CD4-positive, alpha-beta T cell treated with Interleukin-15 for 4 hours (primary cell): ENCODE results near the gene RCL1.
"Not testable (repeated sequence)": the region's sequence is repeated elsewhere in the genome, so short reads cannot be mapped to it uniquely, and the experiment has no call there.

Source experiments
- DNase-seq: peaks from one replicate; pipeline ENCODE4 v3.0.0-alpha.2; 2020; ENCODE audit warnings: low spot score

Gene RCL1

DNA sequence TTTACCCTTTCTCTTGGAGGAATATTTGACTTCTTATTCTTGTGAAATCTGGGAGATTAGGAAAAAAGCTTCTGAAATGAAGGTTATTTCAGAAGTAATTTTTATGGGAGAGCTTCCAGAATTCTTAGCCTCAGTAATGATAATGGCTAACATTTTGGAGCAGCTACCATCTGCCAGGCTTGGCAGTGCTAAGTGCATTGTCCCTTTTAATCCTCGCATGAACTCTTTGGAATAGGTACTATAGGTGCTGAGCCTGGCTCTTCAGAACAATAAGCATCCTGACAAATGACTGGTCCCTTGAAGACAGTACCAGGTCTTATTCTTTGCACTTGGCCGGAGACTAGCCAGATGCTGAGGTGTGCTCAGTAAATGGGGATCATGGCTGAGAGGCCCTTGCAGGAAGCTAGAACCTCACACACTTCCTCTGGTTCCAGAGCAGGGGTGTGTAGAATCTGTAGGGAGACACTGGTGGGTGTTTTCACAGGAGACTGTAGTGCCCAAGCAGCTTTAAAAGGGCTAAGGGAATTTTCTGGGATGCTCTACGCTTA lies 90.7 kb downstream of the RCL1 start:
- no peak for DNase-seq

DNA sequence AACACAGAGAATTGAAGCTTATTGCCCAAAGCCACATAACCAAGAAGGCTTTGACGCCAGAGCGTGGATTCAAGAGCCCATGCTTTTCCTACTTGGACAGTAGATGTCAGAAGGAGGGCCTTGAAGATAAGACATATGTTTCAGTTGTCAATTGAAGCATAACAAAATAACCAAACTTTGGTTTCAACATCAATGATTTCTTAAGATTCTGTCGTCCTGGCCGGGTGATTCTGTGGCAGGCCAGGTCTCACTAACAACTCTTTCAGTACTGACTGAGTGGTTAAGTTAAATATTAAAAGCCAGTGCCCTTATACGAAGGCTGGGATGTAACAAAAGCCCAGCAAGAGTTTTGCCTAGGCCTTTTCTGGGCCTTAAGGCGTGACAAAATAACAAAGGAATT lies 94.0 kb downstream of the RCL1 start:
- DNase-seq: no peak

DNA sequence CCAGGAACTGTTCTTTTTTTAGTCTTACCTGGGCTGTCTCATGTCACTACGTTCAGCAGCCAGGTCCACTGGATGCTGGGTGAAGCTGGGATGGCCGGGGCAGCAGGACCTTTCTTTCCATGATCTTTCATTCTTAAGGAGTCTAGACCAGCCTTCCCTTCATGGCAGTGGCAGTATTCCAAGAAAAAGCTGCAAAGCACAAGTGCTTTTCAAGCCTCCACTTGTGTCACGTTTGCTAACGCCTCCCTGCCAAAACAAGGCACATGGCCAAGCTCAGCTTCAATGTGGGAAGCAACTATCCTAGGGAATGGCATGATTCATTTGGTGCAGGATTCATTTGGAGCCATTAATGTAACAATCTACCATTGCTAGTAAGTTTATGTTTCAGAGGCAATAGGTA lies 94.8 kb downstream of the RCL1 start:
- no peak for DNase-seq

DNA sequence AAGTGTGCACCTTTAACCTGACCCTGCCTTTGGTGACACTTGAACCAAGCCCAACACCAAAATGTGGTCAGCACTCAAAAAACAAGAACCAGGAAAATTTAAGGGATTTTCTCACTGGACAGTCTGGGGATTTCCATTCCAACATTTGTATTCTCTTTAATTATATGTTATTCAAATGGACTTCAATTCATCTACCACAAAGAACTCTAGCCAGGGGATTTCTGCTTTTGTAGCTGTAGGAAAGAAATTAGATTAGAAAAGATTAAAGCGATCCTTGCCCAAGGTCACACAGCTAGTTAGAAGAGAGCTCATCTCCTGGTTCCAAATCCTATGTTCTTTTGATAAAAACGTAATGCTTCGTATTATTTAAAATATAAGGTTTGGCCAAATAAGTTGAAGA lies 97.5 kb downstream of the RCL1 start:
- DNase-seq: no peak

DNA sequence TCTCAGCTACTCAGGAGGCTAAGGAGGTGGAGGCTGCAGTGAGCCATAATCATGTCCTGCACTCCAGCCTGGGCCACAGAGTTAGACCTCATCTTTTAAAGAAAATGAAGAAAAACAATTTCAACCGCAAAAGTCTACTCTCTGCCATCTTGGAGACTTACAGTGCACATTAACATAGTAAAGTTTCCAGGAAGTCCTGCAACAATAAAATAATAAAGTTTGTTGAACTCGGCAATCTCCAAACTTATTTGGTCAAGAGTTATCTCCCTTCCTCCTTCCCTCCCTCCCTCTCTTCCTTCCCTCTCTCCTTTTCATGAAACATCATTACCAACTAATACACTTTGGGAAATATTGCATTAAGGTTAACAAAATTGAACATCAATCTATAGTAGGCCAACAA lies 98.2 kb downstream of the RCL1 start:
- no peak for DNase-seq

DNA sequence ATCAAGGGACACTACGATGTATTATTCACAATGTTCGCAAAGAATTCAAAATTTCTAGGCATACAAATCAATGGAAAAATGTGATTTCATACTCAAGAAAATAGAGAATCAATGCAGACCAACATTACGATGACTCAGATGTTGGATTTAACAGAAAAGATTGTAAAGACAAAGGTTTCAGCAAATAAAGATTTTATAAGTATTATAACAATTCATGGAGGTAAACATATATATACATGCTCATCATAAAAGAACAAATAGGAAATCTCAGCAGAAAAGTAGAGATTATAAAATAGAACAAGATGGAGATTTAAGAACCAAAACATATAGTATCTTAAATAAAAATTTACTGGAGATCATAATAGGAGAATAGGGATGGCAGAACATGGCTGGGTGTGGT lies 98.9 kb downstream of the RCL1 start:
- no peak for DNase-seq

DNA sequence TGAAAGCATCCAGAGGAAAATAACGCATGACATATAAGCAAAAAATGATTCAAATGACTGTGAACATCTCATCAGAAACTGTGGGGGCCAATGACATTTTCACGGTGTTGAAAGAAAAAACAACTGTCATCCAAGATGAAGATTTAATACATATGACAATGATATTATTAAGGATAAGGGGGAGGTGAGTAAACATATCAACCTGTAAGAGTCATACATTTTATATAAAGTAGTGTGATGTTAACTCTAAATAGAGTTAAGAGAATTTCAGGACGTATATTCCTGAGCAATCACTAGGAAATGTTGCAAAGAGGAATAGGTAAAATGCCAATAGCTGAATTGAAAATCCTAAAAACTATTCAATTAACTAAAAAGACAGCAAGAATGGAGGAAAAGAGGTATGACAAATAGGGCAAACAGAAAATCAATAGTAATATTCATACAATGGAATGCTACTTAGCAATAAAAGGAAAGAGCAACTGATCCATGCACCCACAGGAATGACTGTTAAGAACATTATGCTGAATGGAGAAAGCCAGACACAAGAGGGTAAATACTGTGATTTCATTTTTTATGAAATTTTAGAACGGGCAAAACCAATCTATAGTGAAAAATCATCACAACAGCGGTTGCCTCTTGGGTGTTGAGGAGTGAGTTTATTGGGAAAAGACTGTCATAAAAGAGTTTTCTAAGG lies 99.9 kb downstream of the RCL1 start:
- no peak for DNase-seq

DNA sequence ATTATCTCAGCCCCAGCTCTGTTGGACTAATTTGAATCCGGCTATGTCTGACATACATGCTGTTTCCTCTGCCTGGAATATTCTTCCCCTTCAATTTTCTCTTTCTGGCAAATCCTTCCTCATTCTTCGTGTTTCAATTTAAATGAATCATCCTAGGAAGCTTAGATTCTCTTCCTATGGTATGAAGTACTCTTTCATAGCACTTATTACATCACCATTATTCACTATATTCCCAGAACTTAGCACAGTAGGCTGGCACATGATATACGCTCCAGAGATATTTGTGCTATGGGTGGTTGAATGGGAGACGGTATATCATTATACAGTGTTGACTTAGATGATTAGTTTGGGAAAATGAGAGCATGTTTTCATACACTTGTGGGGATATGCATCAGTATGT lies 101.3 kb downstream of the RCL1 start:
- no peak for DNase-seq

DNA sequence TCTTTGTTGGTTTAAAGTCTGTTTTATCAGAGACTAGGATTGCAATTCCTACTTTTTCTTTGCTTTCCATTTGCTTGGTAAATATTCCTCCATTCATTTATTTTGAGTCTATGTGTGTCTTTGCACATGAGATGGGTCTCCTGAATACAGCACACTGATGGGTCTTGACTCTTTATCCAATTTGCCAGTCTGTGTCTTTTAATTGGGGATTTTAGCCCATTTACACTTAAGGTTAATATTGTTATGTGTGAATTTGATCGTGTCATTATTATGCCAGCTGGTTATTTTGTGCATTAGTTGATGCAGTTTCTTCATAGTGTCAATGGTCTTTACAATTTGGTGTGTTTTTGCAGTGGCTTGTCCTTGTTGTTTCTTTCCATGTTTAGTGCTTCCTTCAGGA lies 107.1 kb downstream of the RCL1 start:
- DNase-seq: not testable (repeated sequence)

DNA sequence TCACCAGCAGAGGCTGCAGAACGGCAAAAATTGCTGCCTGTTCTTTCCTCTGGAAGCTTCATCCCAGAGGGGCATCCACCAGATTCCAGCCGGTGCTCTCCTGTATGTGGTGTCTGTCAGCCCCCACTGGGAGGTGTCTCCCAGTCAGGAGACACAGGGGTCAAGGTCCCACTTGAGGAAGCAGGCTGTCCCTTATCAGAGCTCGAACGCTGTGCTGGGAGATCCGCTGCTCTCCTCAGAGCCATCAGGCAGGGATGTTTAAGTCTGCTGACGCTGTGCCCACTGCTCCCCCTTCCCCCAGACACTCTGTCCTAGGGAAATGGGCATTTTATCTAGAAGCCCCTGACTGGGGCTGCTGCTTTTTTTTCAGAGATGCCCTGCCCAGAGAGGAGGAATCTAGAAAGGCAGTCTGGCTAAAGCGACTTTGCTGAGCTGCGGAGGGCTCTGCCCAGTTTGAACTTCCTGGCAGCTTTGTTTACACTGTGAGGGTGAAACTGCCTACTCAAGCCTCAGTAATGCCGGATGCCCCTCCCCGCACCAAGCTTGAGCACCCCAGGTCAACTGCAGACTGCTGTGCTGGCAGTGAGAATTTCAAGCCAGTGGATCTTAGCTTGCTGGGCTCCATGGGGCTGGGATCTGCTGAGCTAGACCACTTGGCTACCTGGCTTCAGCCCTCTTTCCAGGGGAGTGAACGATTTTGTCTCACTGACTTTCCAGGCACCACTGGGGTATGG lies 108.8 kb downstream of the RCL1 start:
- peak; percentile 1 for DNase-seq

DNA sequence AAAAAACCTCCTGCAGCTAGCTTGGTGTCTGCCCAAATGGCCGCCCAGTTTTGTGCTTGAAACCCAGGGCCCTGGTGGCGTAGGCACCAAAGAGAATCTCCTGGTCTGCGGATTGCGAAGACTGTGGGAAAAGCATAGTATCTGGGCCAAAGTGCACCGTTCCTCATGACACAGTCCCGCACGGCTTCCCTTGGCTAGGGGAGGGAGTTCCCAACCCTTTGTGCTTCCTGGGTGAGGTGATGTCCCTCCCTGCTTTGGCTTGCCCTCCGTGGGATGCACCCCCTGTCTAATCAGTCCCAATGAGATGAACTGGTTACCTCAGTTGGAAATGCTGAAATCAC lies 109.4 kb downstream of the RCL1 start:
- no peak for DNase-seq

DNA sequence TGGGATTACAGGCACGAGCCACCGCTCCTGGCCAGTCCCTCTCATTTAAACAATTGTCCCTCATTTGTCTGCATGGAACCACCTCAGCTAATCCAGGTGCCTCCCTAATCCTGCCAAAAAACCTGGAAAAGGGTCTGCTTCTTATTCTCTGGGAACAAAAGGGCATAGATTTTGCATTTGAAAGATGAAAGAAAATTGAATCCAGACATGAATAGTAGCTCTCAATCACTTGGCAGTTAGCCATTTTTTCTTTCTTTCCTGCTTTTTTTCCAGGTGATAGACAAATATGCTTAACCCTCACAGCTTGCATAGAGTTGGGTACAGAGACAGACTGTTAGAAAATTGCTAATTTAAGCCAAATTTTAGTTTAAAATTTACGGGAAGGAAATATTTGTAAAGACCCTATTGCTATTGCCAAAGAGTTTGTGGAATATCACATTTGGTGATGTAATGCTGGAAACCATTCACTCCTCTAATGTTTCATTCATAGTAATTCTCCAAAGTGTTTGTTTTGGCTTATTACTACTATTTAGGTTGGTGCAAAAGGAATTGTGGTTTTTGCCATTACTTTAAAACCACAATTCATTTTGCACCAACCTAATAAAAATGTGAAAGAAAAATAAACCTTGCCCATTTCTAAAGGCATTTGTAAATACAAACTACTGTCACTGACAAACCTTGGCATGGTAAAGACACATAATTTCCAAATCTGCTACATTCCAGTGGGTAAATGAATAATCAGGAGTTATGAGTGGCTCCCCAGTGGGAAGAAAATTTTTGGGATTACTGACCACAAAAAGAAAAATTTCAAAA lies 111.8 kb downstream of the RCL1 start:
- no peak for DNase-seq

DNA sequence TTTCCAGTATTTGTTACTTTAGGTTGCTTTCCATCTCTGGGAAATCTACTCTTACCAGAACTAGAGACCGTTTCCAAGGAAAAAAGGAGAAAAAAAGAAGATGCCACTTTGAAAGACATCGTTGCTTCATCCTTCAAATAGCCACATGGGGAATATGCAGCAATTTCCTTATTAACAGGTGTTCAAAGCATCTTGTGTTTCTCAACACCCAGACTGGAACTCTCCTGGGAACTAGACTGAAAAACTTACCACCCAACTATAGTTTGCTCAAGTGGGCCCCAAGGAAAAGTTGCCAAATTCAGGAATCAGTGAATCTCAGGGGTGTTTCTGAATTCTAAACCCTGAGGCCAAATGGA lies 112.4 kb downstream of the RCL1 start:
- DNase-seq: no peak
